Uterus (tissue), 4 donors: ENCODE data around the gene GSDME. TPM values are rescaled to one million over a fixed set of nuclear protein-coding genes. Genes with fewer than 3 reads are reported as not detected.

Experiments
- DNase-seq, 2 donors: peaks; one replicate each; pipeline ENCODE4 v3.0.0-alpha.2; 2019 to 2020
- H3K27ac ChIP-seq, 2 donors: fragments of 200-600 bp; sonication (generic); 1 replicate in 1 of 2; 2 replicates in 1 of 2; pipeline ENCODE4 v1.5.1; 2016 to 2018
- H3K27me3 ChIP-seq, 2 donors: fragments of 200-600 bp; sonication (generic); one replicate each; pipeline ENCODE4 v1.5.1; 2018 to 2019; ENCODE audit warnings: control low read depth in 1 of 2
- H3K36me3 ChIP-seq, 2 donors: fragments of 200-600 bp; sonication (generic); one replicate each; pipeline ENCODE4 v1.5.1; 2019; ENCODE audit warnings: control low read depth in 1 of 2
- H3K4me1 ChIP-seq, 2 donors: fragments of 200-600 bp; sonication (generic); one replicate each; pipeline ENCODE4 v1.5.1; 2018 to 2019; ENCODE audit warnings: control low read depth in 1 of 2
- H3K4me3 ChIP-seq, 2 donors: fragments of 200-600 bp; sonication (generic); 1 replicate in 1 of 2; 2 replicates in 1 of 2; pipeline ENCODE4 v1.5.1; 2018 to 2019; ENCODE audit warnings: mild to moderate bottlenecking in 1 of 2
- H3K9me3 ChIP-seq, 2 donors: fragments of 200-600 bp; sonication (generic); one replicate each; pipeline ENCODE4 v1.5.1; 2019; ENCODE audit warnings: control low read depth in 1 of 2
- CTCF ChIP-seq, 4 experiments: fragments of 200-600 bp in 2 of 4; fragments of 450-650 bp in 2 of 4; sonication (generic) in 2 of 4; IDR thresholded peaks; one replicate each; pipeline ENCODE4 v1.5.1; 2016 to 2019; ENCODE audit warnings: antibody characterized with exemption in 4 of 4, mild to moderate bottlenecking in 2 of 4, moderate library complexity in 1 of 4
- POLR2A ChIP-seq, 2 donors: fragments of 450-650 bp; IDR thresholded peaks; one replicate each; pipeline ENCODE4 v1.6.1; 2016; ENCODE audit warnings: antibody characterized with exemption in 2 of 2, mild to moderate bottlenecking in 1 of 2, moderate library complexity in 1 of 2
- intact Hi-C: fragments of 100-400 bp; cut with DNase I; formaldehyde crosslinking; loops from one replicate; pipeline ENCODE4 v1.15.1; 2023; ENCODE audit warnings: low total_unique reads
- total RNA-seq, 4 donors: library from RNA; depleted of rRNA in 3 of 4; stranded (reverse); fragments of >200 nt in 3 of 4; gene quantifications; one replicate each; pipeline versions ENCODE4 v1.1.0 to v1.2.4, GENCODE V29; 2014 to 2023
- donor health status: DM: yes; HTN: yes; CAD: no.

Gene GSDME
- total RNA-seq, 4 donors from 2014 or later: 10.8 to 25.5 (median 20.8) TPM

DNA sequence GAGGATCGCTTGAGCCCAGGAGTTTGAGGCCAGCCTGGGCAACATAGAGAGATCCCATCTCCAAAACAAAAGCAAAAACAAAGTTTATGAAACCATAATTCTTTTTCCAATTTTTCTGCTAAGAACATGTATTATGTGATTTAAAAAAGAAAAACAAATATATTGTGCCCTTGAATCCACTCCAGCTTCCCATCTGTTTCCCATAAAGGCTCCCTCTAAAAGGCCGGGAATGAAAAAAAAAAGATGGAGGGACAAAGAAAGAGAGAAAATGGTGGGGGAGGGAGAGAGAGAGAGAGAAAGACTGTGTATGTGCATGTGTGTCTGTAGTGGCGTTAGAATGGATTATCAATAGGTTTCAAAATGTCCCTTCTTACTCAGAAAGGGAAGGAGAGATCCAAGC, 20.5 kb upstream of the GSDME start:
- no peak for DNase-seq
- H3K27ac ChIP-seq: no peak overlapping the region
- no peak for TF ChIP-seq CTCF (IDR thresholded peaks at IDR 0.05)
- TF ChIP-seq POLR2A (IDR thresholded peaks at IDR 0.05): no peak
- no peaks in the 10 kb centered on the region for H3K4me1 ChIP-seq
- no peaks in the 10 kb centered on the region for H3K27me3 ChIP-seq
- H3K36me3 ChIP-seq: no peaks in the 10 kb centered on the region
- H3K9me3 ChIP-seq: no peaks in the 10 kb centered on the region
- intact Hi-C loops: no loop called here
- H3K4me3 ChIP-seq: no peak overlapping the region

- no peak for TF ChIP-seq CTCF (IDR thresholded peaks at IDR 0.05)
- intact Hi-C loops: no loop called here
Observed at GRCh38 chr7:24773646-24774045, 16.4 kb upstream of the GSDME start.

GRCh38 chr7:24769851-24770250, 12.6 kb upstream of the GSDME start:
- H3K9me3 ChIP-seq: no peaks in the 10 kb centered on the region
- no peak for TF ChIP-seq CTCF (IDR thresholded peaks at IDR 0.05)
- no peak overlapping the region for H3K27ac ChIP-seq
- no peak overlapping the region for H3K4me3 ChIP-seq
- H3K27me3 ChIP-seq: no peaks in the 10 kb centered on the region
- no peaks in the 10 kb centered on the region for H3K4me1 ChIP-seq
- intact Hi-C loops: no loop called here
- H3K36me3 ChIP-seq: no peaks in the 10 kb centered on the region
- no peak for DNase-seq

More at GRCh38 chr7:24773646-24774045, 16.4 kb upstream of the GSDME start:
- no peak for DNase-seq
- H3K36me3 ChIP-seq: no peaks in the 10 kb centered on the region
- no peaks in the 10 kb centered on the region for H3K4me1 ChIP-seq
- H3K4me3 ChIP-seq: no peak overlapping the region
- no peaks in the 10 kb centered on the region for H3K27me3 ChIP-seq
- no peak overlapping the region for H3K27ac ChIP-seq
- no peaks in the 10 kb centered on the region for H3K9me3 ChIP-seq

DNA sequence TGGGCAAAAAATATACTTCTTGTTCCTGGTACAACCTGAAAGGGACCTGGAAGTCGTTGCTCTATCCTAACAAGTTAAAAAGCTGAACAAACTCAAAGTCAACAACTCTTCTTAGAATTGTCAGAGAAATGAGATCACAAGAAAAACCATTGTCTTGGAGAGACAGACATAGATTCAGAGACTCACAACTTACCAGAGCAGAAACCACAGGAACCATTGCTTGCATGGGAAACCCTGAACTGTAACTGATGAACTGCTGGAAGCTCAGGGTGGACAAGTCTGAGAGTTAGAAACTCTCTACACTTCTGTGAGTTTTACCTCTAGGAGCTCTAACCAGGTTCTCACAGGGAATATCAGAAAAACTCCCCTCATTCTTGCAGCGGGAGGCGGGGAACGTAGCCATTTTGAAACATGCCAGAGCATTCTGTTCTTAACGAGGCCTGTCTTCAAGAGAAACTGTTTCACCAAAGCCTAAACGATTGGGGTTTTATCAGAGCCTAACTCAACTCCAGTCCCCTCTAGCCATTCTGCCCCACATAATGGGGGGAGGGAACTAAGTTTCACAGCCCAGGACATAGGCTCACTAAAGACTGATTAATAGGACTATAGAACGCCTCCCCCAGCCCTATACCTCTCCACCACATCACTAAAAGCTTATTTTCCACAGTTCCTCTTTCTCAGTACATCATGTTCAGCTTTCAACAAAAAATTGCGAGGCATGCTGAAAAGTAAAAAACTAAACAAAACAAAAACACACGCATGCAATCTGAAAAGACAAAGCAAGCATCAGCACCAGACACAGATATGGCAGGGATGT, 12.0 kb upstream of the GSDME start:
- Histone ChIP-seq H3K27ac (no peak overlapping the region), H3K4me3 (no peak overlapping the region), H3K4me1 (no peaks in the 10 kb centered on the region), H3K27me3 (no peaks in the 10 kb centered on the region), H3K36me3 (no peaks in the 10 kb centered on the region), H3K9me3 (no peaks in the 10 kb centered on the region)
- DNase-seq: no peak
- intact Hi-C loops: no loop called here
- TF ChIP-seq POLR2A (IDR thresholded peaks at IDR 0.05): no peak
- no peak for TF ChIP-seq CTCF (IDR thresholded peaks at IDR 0.05)

- intact Hi-C loops: no loop called here
- Histone ChIP-seq H3K4me3 (no peak overlapping the region), H3K36me3 (no peaks in the 10 kb centered on the region), H3K4me1 (no peaks in the 10 kb centered on the region), H3K9me3 (no peaks in the 10 kb centered on the region), H3K27me3 (no peaks in the 10 kb centered on the region), H3K27ac (no peak overlapping the region)
- TF ChIP-seq POLR2A (IDR thresholded peaks at IDR 0.05) (no peak), CTCF (IDR thresholded peaks at IDR 0.05) (no peak)
- no peak for DNase-seq
Observed at GRCh38 chr7:24767878-24768569, 10.8 kb upstream of the GSDME start.
